Colon (tissue), 2 donors: ENCODE data around the gene MRPS9.

Source experiments
- FAIRE-seq: peaks from 2 replicates; lab custom pipeline; 2012; peaks lifted over from hg19 to GRCh38; lab: Jason Lieb, UNC
- donor health status: control.
- donor health status: control.

MRPS9 gene

GRCh38 chr2:105037572-105038382 lies at the start of gene MRPS9:
MRPS9 (plus strand) TSS chr2:105038069; CDS start chr2:105038093, 24 bp downstream.
- FAIRE-seq = no peak

- FAIRE-seq = no peak
These were observed 32.5 kb upstream of the MRPS9 start for GRCh38 chr2:105005181-105005951.

- FAIRE-seq = no peak
These were observed 30.5 kb upstream of the MRPS9 start for GRCh38 chr2:105007367-105007766.

GRCh38 chr2:105032476-105032875 lies 5.4 kb upstream of the MRPS9 start:
- no peak for FAIRE-seq

- FAIRE-seq = no peak
These were observed 3.7 kb upstream of the MRPS9 start for GRCh38 chr2:105034170-105034569.

GRCh38 chr2:105038383-105039061 lies 653 bp downstream of the MRPS9 start:
- FAIRE-seq = no peak

GRCh38 chr2:105039559-105039958 lies 1.7 kb downstream of the MRPS9 start:
- FAIRE-seq = no peak

- FAIRE-seq = no peak
These were observed 4.3 kb downstream of the MRPS9 start for GRCh38 chr2:105042189-105042588.

GRCh38 chr2:105052773-105053172 lies 14.9 kb downstream of the MRPS9 start:
- FAIRE-seq = no peak

- no peak for FAIRE-seq
These were observed 17.7 kb downstream of the MRPS9 start for GRCh38 chr2:105055613-105056012.

GRCh38 chr2:105056245-105056644 lies 18.4 kb downstream of the MRPS9 start:
- no peak for FAIRE-seq

- peak; percentile 5 for FAIRE-seq
These were observed 19.1 kb downstream of the MRPS9 start for GRCh38 chr2:105057005-105057404.

GRCh38 chr2:105061560-105061959 lies 23.7 kb downstream of the MRPS9 start:
- no peak for FAIRE-seq

GRCh38 chr2:105062158-105062557 lies 24.3 kb downstream of the MRPS9 start:
- FAIRE-seq = no peak

- FAIRE-seq = no peak
These were observed 30.5 kb downstream of the MRPS9 start for GRCh38 chr2:105068387-105068786.

- FAIRE-seq = no peak
These were observed 31.0 kb downstream of the MRPS9 start for GRCh38 chr2:105068875-105069274.

GRCh38 chr2:105070010-105070865 lies 32.4 kb downstream of the MRPS9 start:
- no peak for FAIRE-seq

GRCh38 chr2:105071379-105071778 lies 33.5 kb downstream of the MRPS9 start:
- no peak for FAIRE-seq

- FAIRE-seq = no peak
These were observed 34.2 kb downstream of the MRPS9 start for GRCh38 chr2:105072039-105072438.

- FAIRE-seq = no peak
These were observed 35.7 kb downstream of the MRPS9 start for GRCh38 chr2:105073591-105073990.

- FAIRE-seq = no peak
These were observed 38.3 kb downstream of the MRPS9 start for GRCh38 chr2:105076121-105076520.
